CD4-positive, alpha-beta T cell treated with Interleukin-6 at 100 ng/mL for 8 hours (primary cell): ENCODE results near the gene SNX1.

Experiments used
- DNase-seq: peaks from one replicate; pipeline ENCODE4 v3.0.0-alpha.2; 2020; ENCODE audit warnings: mixed read lengths, low spot score

Gene SNX1

GRCh38 chr15:64164436-64164835, 68.7 kb downstream of the SNX1 start:
- DNase-seq, result no peak

GRCh38 chr15:64166102-64166890, 70.5 kb downstream of the SNX1 start:
- DNase-seq, result no peak

DNA sequence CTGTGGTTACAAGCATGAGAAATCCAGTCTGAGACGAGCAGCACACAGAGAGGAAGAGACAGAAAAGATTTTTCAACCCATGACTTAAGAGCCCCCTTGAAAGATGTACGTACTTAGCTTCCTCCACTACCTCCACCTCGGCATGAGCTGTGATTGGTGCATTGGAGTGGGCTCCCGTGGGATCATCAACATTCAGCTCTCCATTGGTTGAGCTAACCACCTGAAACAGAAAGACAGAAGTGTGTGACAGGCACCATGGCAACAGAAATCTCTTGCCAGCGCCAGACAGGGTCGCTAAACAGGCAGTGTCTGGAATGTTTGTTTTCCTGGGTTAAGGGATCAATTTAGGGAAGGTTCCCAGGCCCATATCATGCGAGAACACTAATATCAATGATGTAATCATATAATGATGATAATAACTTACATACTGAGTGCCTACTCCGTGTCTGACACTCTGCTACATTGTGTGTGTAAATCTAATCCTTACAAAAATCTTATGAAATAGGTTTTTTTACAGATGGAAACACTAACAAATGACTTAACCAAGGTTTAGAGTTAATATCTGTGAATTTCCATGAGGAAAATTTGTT, 84.5 kb downstream of the SNX1 start:
- no peak for DNase-seq

GRCh38 chr15:64182859-64183370, 87.1 kb downstream of the SNX1 start:
- DNase-seq, result no peak

GRCh38 chr15:64185146-64185911, 89.5 kb downstream of the SNX1 start:
- DNase-seq, result no peak

GRCh38 chr15:64187396-64188191, 91.8 kb downstream of the SNX1 start:
- DNase-seq, result no peak
